Endothelial cell of hepatic sinusoid (primary cell): ENCODE data around the gene FZD8.

Experiments used
- in situ Hi-C: cut with HindIII; loops from 2 replicates; pipeline ENCODE4 v1.10.0; 2017; ENCODE audit warnings: low sequenced_read_pairs

FZD8 gene

GRCh38 chr10:35642793-35643114 is 658 bp upstream of the FZD8 start:
- in situ Hi-C loops: no loop called here

DNA sequence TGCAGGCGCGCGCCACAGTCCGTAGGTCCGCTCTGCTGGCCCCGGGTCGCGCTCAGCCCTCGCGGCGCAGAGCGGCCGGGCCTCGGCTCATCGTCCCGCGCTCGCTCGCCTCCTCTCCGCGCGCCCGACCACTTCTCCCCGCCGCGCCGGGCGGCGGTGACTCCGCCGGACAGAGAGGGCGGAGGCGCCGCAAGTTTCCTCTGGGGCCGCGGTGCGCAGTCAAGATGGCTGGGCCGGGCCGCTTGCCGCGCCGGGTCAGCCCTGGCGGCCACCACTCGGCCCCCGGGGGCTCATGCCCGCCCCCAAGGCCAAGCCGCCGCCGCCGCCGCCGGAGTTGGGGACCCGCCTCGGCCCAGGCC is 441 bp downstream of the FZD8 start:
- in situ Hi-C loops: no loop called here

DNA sequence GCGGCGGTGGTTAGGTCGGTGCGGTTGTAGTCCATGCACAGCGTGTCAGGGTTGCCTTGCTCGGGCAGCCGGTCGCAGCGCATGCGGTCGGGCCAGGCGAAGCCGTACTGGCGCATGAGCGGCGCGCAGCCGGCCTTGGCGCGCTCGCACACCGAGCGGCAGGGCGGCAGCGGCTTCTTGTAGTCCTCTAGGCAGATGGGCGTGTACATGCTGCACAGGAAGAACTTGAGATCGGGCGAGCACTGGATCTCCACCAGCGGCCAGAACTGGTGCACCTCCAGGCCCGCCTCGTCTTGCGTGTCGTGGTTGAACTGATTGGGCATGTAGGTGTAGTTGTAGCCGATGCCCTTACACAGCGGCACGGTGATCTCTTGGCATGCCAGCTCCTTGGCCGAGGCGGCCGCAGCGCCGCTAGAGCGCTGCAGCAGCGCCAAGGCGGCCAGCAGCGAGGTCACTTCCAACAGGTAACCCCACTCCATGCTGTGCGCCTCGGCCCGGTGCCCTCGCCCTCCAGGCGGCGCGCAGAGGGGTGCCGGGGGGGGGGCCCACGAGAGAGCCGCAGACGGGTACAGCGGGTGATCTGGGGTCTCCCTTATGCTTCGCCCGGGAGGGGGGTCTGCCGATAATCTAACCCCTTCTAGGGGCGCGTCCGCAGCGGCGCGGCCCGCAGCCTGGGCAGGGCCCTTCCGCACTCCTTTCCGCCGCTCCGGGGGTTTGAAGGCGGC is 983 bp downstream of the FZD8 start:
- in situ Hi-C loops: no loop called here

GRCh38 chr10:35640474-35640873 is 1.6 kb downstream of the FZD8 start:
- in situ Hi-C loops: no loop called here

DNA sequence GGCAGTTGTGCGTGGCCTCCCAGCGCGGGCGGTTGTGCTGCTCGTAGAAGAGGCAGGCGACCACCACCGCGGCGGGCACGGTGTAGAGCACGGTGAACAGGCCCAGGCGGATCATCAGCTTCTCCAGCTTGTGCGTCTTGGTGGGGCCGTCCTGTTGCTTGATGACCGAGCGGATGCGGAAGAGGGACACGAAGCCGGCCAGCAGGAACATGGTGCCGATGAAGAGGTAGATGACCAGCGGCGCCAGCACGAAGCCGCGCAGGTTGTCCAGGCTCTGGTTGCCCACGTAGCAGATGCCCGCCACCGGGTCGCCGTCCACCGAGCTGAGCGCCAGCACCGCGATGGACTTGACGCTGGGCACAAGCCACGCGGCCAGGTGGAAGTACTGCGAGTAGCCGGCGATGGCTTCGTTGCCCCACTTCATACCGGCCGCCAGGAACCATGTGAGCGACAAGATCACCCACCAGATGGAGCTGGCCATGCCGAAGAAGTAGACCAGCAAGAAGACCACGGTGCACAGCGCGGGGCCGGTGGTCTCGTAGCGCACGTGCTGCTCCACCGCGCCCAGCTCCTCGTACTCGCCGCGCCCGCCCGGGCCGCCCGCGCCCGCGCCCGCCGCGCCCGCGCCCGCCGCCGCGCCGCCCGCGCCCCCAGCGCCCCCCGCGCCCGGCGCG is 2.2 kb downstream of the FZD8 start:
- in situ Hi-C loops: loop anchor here (5.0 kb wide), 2 partner anchors 58 to 1137 kb away; no protein-coding TSS in a partner anchor

GRCh38 chr10:35639021-35639727 is 2.9 kb downstream of the FZD8 start:
- in situ Hi-C loops: loop anchor here (5.0 kb wide), 2 partner anchors 57 to 1138 kb away; no protein-coding TSS in a partner anchor

DNA sequence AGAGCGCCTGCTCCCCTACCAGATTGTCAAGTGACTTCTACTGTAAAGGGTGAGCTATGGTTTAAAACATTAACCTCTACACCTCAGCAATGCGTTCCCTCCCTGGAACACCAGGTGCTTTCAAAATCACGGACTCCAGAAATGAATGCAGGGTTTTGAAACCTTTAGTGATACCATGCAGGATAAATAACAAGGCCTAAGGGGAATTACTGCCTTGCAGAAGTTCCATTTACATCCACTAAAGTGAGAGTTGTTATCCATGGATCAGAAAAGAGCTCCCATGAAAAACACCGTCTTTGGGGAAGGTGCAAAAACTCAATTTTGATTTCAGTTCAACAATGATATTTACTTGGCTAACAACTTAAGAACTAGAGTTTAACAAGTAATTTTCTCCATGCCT is 4.0 kb downstream of the FZD8 start:
- in situ Hi-C loops: loop anchor here (5.0 kb wide), 2 partner anchors 56 to 1139 kb away; no protein-coding TSS in a partner anchor

DNA sequence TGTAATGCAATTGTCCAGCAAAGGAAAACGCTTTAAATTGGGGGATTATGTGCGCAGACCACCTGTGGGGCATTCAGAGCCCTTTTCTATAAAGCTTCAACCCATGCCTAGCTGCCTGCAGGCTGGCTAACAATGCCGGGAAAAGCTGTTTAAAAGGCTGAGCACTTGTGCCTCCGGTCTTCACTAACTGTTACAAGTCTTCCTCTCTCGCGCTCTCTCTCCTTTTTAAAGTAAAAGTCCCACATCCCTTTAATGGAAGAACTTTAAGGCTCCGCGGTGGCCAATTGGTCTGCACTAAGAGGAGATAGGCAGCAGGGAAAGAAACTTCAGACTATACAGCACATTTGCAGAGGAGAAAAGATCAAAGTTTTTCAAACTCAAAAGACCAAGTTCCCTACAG is 4.6 kb downstream of the FZD8 start:
- in situ Hi-C loops: loop anchor here (5.0 kb wide), 2 partner anchors 55 to 1140 kb away; no protein-coding TSS in a partner anchor

- in situ Hi-C loops: loop anchor here (5.0 kb wide), 2 partner anchors 55 to 1140 kb away; no protein-coding TSS in a partner anchor
These were observed 5.1 kb downstream of the FZD8 start for GRCh38 chr10:35636956-35637355.

DNA sequence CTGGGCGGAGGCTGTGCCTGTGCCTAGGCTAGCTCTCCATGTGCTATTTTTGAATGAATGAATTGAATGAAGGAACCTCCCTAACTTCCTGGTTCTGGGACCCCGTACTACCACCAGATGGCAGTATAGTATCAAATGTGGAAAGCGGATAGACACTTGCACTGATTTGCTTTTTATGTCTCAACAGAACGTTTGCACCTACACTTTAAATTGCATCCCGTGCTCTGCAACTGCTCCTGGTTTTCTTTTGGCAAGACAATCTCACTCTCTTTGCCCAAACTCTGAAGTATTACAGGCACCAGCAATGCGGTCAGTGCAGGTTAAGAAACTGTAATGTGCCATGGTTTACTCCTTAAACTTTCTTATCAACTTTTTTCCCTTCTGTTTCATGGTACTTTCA is 6.5 kb downstream of the FZD8 start:
- in situ Hi-C loops: loop anchor here (5.0 kb wide), 2 partner anchors 53 to 1142 kb away; no protein-coding TSS in a partner anchor

DNA sequence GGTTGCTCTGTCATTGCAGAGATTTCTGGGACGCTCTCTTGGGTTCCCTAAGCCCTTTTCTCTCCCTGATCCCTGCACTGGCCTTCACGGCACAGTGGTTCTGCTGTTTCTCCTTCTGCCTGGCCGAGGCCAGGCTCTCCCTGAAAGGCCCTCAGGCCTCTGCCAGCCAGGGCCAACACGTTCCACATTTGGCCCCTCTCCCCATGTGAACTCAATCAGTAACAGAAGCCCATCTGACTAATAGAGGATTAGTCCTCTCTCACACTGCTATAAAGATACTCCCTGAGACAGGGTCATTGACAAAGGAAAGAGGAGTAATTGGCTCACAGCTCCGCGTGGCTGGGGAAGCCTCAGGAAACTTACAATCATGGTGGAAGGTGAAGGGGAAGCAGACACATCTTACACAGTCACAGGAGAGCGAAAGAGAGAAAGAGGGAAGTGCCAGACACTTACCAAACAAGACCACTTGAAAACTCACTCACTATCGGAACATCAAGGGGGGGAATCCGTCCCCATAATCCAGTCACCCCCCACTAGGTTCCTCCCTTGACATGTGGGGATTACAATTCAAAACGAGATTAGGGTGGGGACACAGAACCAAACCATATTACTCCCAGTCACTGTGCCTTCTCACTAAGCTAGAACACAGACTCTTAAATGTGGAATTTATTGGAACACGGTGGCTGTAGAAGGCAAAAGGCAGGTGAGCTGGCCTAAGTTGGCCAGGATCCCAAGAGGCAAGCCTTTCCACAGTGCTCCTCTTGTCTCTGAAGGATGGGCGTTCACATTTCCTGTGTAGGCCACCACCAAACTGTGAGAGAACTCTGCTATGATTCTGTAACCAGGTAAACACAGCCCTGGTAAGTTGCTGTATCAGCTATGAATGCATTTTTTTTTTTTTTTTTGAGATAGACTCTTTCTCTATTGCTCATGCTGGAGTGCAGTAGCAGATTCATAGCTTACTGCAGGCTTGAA is 8.8 kb downstream of the FZD8 start:
- in situ Hi-C loops: no loop called here

GRCh38 chr10:35632027-35632426 is 10.1 kb downstream of the FZD8 start:
- in situ Hi-C loops: no loop called here

DNA sequence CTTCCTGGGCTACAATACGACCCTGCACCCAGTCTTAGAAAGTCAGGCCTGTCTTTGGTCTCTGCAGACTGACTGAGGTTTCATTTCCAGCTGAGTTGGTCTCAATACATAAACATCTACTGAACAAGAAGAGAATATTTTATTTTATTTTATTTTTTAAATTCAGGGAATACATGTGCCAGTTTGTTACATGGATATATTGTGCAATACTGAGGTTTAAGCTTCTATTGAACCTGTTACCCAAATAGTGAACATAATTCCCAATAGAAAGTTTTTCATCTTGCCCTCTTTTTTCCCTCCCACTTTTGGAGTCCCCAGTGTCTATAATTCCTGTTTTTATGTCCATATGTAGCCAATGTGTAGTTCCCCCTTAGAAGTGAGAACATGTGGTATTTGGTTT is 10.7 kb downstream of the FZD8 start:
- in situ Hi-C loops: no loop called here

- in situ Hi-C loops: no loop called here
These were observed 15.1 kb downstream of the FZD8 start for GRCh38 chr10:35626971-35627507.

DNA sequence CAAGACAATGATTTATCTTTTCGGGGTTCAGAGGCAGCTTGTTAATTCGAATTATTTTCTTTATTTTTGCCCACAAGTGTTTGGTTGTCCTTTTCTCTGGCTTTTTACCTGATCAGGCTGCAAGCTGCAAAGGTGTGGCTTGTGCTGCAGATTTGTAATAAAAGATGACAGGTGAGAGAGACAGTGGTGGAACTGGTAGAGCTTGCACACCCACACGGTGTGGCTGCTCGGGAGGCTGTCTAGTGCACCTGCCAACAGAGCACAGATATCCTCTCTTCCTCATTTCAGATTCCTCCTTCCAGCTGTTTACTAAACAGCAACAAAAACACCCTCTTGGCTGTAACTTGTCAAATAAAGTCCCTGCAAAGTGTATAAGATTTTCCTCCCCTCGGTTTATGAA is 27.8 kb downstream of the FZD8 start:
- in situ Hi-C loops: no loop called here

GRCh38 chr10:35613597-35614226 is 28.4 kb downstream of the FZD8 start:
- in situ Hi-C loops: no loop called here

DNA sequence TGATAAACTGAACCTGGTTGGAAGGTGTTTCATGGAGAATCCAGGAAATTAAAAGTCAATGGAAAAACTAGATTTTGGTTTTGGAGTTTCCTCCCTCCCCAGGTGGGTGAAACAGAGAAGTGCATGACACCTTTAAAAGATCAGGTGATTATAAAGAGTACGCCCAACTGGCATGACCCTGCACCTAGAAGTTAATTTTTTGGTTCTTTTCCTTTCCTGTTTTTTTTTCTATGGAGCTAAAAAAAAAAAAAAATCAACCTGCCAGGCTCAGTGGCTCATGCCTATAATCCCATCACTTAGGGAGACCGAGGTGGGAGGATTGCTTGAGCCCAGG is 29.0 kb downstream of the FZD8 start:
- in situ Hi-C loops: no loop called here

DNA sequence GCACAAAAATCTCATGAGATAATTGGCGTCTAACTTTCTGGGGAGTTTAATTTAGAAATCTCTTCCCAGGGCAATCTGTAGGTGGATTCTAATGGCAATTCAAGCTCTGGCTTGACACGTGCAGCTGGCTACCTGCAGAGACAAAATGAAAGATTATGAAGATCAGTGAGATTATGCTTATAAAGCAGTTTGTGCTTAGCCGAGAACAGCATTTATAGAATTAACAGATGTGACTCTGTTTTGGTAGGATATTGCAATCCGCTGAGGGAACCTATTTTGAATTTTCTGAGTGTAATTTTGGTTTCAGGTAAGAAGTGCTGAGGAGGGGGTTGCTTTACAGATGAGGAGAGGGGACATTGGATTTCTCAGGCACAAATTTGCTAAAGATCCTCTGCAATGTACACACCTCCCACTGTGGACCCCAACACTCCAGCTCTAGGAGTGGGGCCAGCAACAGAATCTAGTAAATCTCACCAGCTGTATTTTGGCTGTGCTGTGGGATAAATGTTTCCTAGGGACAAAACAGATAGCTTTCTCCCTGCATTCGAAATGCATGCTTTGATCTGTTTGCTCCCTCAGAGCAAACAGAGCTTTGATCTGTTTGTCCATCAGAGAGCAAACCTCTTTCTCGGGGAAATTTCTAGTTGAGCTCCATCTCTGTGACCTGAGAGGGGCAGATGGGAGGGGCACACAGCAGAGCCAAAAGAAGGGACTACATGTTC is 29.6 kb downstream of the FZD8 start:
- in situ Hi-C loops: no loop called here

DNA sequence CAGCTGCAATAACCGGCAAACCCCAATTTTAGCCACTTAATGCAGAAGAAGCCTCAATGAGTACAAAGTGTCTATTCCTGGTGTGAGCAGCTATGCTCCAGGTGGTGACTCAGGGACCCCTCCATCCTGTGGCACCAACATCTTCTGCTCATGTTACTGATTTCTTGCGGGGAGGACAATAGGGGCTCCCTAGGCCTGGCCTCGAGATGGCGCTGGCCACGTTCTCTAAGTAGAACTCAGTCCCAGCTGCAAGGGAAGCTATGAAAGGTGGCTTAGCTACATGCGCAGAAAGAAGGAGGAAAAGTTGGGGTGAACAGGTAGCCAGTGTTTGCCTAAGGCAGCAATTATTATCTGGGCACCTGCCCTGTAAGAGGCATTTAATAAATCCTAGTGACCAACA is 30.3 kb downstream of the FZD8 start:
- in situ Hi-C loops: no loop called here

DNA sequence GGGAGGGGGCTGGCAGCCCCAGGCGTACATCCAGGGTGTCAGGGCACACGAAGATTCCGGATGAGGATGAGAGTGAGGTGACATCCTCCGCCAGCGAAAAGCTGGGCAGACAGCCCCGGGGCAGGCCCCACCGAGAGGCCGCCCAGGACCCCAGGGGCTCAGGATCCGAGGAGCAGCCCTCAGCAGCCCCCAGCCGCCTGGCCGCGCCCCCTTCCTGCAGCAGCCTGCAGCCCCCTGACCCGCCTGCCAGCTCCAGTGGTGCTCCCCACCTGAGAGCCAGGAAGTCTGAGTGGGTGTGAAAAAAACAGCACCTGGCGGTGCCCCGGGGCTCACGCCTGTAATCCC is 33.8 kb downstream of the FZD8 start:
- in situ Hi-C loops: no loop called here
